Measurements from ENCODE around the gene RBM44. TPM values are rescaled to one million over a fixed set of nuclear protein-coding genes. Genes with fewer than 3 reads are reported as not detected.
A peak's percentile ranks its signal among the peaks of the same experiment; 100 is the strongest.

The RBM44 gene, protein sequence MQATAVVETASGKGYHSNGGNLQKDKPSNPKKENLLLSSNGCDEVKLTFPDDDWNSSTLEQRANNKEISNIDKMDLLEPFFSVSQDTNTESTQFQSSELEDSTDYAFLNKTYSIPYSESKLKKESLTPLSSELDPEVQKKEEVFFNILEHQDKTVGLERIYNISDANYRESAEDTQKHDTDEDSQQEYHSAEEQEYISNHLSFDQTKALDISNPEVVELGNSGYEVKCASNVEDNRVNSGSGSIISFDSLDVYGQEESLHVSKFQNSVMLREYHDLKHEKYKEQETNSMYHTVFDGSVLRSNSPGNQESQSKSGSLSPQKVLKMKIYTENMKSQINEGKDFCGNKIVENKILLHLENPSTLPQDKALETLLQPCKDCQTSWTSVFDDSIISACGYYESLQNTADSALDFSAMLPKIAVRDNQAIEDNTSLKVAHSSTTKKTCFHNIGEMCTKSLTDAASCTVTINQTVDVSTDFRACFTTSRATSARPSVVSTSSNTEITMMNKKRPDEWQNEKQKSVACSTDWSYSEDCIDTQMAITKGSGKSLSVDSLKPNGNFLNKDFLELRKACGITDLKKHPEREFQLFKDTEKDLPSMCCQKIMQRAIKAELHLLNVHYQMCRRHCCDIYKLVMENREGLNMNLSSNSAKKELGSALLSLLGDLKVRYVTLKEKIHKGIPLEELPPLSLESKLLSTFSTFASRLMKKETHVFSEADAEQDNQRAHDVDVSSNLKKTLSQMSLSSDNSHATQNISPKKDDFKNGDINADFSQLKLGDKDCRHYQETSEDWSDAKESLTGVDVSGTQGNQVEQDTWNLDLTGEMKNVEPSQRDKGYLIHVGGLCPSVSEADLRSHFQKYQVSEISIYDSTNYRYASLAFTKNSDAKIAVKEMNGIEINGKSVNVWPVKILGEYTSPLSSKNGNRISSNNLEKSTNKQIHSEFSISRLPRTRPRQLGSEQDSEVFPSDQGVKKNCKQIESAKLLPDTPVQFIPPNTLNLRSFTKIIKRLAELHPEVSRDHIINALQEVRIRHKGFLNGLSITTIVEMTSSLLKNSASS
- total RNA-seq (2021): 0.94 and 1.5 TPM in 2 replicates
- Bru-seq, nascent RNA: percentile 46 among the genes with signal in this experiment
- percentile 62 among the genes with signal in this experiment for BruChase-seq, experiment 1, labeled RNA remaining after a 2-hour chase
- percentile 48 among the genes with signal in this experiment for BruChase-seq, experiment 2, labeled RNA remaining after a 6-hour chase
- long read RNA-seq: 0 reads

DNA sequence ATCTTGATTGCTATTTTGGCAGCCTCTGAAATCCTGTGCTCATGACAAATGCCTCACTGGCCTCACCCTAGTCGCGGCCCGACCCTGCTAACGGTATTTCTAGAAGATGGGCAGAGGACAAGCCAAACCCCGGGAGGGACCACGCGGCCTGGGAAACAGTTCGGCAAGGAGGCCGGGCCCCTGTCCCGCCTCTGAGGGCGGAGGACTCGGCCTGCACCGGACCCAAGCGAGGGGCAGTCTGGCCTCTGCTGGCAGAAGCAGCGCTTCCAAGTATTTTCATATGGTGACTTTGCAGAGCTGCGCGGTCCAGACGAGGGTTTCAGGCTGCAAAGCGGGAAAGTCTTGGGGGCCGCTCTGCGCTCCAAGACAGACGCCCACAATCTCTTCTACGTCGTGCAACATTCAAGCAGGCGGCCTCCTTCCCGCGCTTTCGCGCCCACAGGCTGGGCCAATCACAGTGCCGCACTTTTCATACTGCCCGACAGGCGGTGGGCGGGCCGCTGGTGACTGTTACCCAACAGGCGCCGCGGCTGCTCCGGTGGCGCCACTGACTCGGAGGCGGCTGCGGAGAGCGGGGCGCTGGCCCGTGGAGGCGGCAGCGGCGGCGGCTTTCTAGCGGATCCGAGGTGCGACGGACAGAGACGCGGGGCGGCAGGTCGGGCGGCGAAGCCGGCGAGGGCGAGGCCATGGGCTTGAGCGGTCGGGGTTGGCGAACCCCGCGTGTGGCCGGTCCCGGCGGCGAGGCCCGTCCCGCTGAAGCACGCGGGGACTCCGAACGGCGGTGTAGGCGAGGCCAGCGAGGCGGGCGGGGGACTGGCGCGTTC lies at the start of gene RBM44:
Gene RBM44 (plus strand): TSS at position 544 of the 824 bp plus-strand sequence. CDS start 14,831 bp downstream, outside the sequence.
- CTCF ChIA-PET: no interaction called here
- Histone ChIP-seq H3K27ac (no peak within 1 kb of the TSS), H3K36me3 (ENCODE audit: low read depth) (no peaks in the 10 kb centered on the region), H3K4me2 (no peak within 1 kb of the TSS), H3K27me3 (ENCODE audit: insufficient read depth, low read depth) (no peaks in the 10 kb centered on the region), H4K20me1 (ENCODE audit: insufficient read depth) (no peaks in the 10 kb centered on the region), H3K9me3 (ENCODE audit: insufficient read depth, low read depth) (no peaks in the 10 kb centered on the region), H3K79me2 (ENCODE audit: low read depth) (no peaks in the 10 kb centered on the region), H3K9me2 (ENCODE audit: insufficient read depth) (no peaks in the 10 kb centered on the region), H2AFZ (no peak within 1 kb of the TSS), H3F3A (ENCODE audit: insufficient read depth, low read depth) (peaks cover 7% of the 10 kb centered on the region; the same call in 1 of the 2 replicates), H3K4me3 (no peak within 1 kb of the TSS), H3K4me1 (replicated peaks; ENCODE audit: insufficient read depth) (no peaks in the 10 kb centered on the region)
- TF ChIP-seq, protein P1, sequence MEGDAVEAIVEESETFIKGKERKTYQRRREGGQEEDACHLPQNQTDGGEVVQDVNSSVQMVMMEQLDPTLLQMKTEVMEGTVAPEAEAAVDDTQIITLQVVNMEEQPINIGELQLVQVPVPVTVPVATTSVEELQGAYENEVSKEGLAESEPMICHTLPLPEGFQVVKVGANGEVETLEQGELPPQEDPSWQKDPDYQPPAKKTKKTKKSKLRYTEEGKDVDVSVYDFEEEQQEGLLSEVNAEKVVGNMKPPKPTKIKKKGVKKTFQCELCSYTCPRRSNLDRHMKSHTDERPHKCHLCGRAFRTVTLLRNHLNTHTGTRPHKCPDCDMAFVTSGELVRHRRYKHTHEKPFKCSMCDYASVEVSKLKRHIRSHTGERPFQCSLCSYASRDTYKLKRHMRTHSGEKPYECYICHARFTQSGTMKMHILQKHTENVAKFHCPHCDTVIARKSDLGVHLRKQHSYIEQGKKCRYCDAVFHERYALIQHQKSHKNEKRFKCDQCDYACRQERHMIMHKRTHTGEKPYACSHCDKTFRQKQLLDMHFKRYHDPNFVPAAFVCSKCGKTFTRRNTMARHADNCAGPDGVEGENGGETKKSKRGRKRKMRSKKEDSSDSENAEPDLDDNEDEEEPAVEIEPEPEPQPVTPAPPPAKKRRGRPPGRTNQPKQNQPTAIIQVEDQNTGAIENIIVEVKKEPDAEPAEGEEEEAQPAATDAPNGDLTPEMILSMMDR (conservative IDR thresholded peaks at IDR 0.05): no peak
- TF ChIP-seq EZH2 (IDR thresholded peaks at IDR 0.05; ENCODE audit: low read depth): no peak
- BruUV-seq (replicated peaks): no TSS peak
- DNase-seq: no peak
- POLR2A ChIA-PET (ENCODE audit: unreplicated experiment): no interaction called here
- intact Hi-C loops (cut with micrococcal nuclease; ENCODE audit: unreplicated experiment): no loop called here

DNA sequence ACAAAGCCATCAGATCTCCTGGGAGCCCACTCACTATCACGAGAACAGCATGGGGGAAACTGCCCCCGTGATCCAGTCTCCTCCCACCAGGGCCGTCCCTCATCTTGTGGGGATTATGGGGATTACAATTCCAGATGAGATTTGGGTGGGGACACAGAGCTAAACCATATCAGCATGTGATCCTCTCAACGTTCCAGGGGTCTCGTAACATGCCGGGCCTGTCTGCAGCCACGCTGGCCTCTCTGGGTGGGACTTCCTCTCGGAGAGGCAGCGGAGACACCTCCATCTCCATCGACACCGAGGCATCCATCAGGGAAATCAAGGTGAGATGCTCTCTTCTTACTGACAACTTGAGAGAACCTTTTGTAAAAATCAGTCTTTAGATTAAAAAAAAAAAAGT lies 49.6 kb upstream of the RBM44 start:
- peaks cover 53% of the 10 kb centered on the region for H3K36me3 ChIP-seq (ENCODE audit: low read depth)
- TF ChIP-seq, protein P1 (conservative IDR thresholded peaks at IDR 0.05): no peak
- TF ChIP-seq EZH2 (IDR thresholded peaks at IDR 0.05; ENCODE audit: low read depth): no peak
- peaks cover 26% of the 10 kb centered on the region; the same call in 1 of the 2 replicates for H3F3A ChIP-seq (ENCODE audit: insufficient read depth, low read depth)
- no peak overlapping the region for H3K27ac ChIP-seq
- H3K4me1 ChIP-seq (replicated peaks; ENCODE audit: insufficient read depth): peaks cover 12% of the 10 kb centered on the region
- no TSS peak for BruUV-seq (replicated peaks)
- ChIA-PET CTCF (interaction anchor here (0.6 kb wide), 1 partner anchor 44 kb away, joined by 3 read pairs; no protein-coding TSS in a partner anchor), POLR2A (ENCODE audit: unreplicated experiment) (no interaction called here)
- intact Hi-C loops (cut with micrococcal nuclease; ENCODE audit: unreplicated experiment): loop anchor here (5.0 to 10.0 kb wide), 2 partner anchors 597 to 624 kb away; no protein-coding TSS in a partner anchor
- H3K4me2 ChIP-seq: no peak overlapping the region
- no peaks in the 10 kb centered on the region for H3K27me3 ChIP-seq (ENCODE audit: insufficient read depth, low read depth)
- no peak overlapping the region for H3K4me3 ChIP-seq
- H3K79me2 ChIP-seq (ENCODE audit: low read depth): peaks cover 45% of the 10 kb centered on the region
- peaks cover 60% of the 10 kb centered on the region for H4K20me1 ChIP-seq (ENCODE audit: insufficient read depth)
- H3K9me3 ChIP-seq (ENCODE audit: insufficient read depth, low read depth): no peaks in the 10 kb centered on the region
- H2AFZ ChIP-seq: no peak overlapping the region
- no peaks in the 10 kb centered on the region for H3K9me2 ChIP-seq (ENCODE audit: insufficient read depth)
- DNase-seq: no peak

All from PC-9 (cell line).